SU-DHL-6 (cell line): ENCODE measurements around the gene HK2.

Experiments
- CTCF ChIP-seq: fragments of 200-600 bp; sonication (generic); IDR thresholded peaks from one replicate; pipeline ENCODE4 v1.5.1; 2017; ENCODE audit warnings: antibody characterized with exemption, mild to moderate bottlenecking, low read length, moderate library complexity; ENCODE audit not compliant: insufficient read depth, poor library complexity, severe bottlenecking
- EZH2phosphoT487 ChIP-seq: fragments of 200-600 bp; sonication (generic), shearing (Covaris generic); conservative IDR thresholded peaks from 2 replicates; pipeline ENCODE4 v1.6.1; 2018; ENCODE audit warnings: mild to moderate bottlenecking, antibody characterized with exemption, low read length, moderate library complexity, mixed read lengths

DNA sequence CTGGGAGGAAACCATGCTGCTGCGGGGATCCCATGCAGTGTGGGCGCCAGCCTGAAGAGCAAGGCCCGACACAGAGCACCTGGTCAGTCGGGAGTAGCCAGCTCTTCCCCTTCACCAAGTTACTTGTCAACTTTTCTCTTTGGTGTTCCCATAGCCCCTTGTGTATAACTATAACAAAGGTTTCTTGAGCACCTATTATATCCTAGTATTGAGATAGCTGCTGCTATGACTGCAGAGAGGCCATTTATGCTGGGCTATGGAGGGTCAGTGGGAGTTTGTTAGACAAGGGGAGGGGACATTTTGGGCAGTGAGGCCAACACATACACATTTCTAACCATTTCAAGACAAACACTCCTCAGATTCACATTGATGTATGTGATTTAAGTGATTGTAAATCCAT, 10.8 kb downstream of the HK2 start:
- TF ChIP-seq EZH2phosphoT487 = no peak
- TF ChIP-seq CTCF = no peak
